Stimulated activated naive CD8-positive, alpha-beta T cell treated with anti-CD3 and anti-CD28 coated beads, Interleukin-15, amount 100 ng/mL, for 72 hours (primary cell): ENCODE measurements around the gene IFNLR1.

Experiments
- ATAC-seq: fragments of 150-1000 bp; cut with Tn5 transposase; 2 replicates; pipeline ENCODE4 v1.10.0; 2021; ENCODE audit warnings: mild to moderate bottlenecking, moderate library complexity
- DNase-seq, 2 donors: peaks; one replicate each; pipeline ENCODE4 v3.0.0; 2021 to 2022
- H3K27ac Mint-ChIP-seq, 2 donors: one replicate each; pipeline ENCODE4 v1.8.0; 2022; ENCODE audit warnings: mild to moderate bottlenecking in 2 of 2, mixed read lengths in 2 of 2, moderate library complexity in 2 of 2
- H3K27me3 Mint-ChIP-seq: one replicate; pipeline ENCODE4 v1.8.0; 2022; ENCODE audit warnings: mixed read lengths
- H3K4me1 Mint-ChIP-seq: one replicate; pipeline ENCODE4 v1.8.0; 2022; ENCODE audit warnings: mild to moderate bottlenecking, mixed read lengths
- H3K4me3 Mint-ChIP-seq, 2 donors: one replicate each; pipeline ENCODE4 v1.8.0; 2022; ENCODE audit warnings: mild to moderate bottlenecking in 2 of 2, mixed read lengths in 2 of 2, moderate library complexity in 1 of 2
- H3K9me3 Mint-ChIP-seq, 2 donors: one replicate each; pipeline ENCODE4 v1.8.0; 2022; ENCODE audit warnings: mixed read lengths in 2 of 2

The IFNLR1 gene

GRCh38 chr1:24186993-24187790 lies at the start of gene IFNLR1:
Gene IFNLR1 (minus strand): TSS chr1:24187289. CDS start chr1:24187248, 41 bp downstream.
- DNase-seq (peak; percentile 74 to 87), ATAC-seq (peak; percentile 90)
- Mint-ChIP-seq H3K4me1 (peaks cover 63% of the 10 kb centered on the region), H3K9me3 (peaks cover 0 to 10% of the 10 kb centered on the region in 2 donors), H3K27ac (peak within 1 kb of the TSS; percentile 70 to 94), H3K4me3 (peak within 1 kb of the TSS; percentile 90 to 91), H3K27me3 (no peaks in the 10 kb centered on the region)

GRCh38 chr1:24235921-24236788 lies 49.1 kb upstream of the IFNLR1 start:
- Mint-ChIP-seq H3K9me3 (peaks cover 0 to 12% of the 10 kb centered on the region in 2 donors), H3K4me3 (peak overlapping the region in 1 of 2 donors; percentile 56), H3K27me3 (peaks cover 16% of the 10 kb centered on the region), H3K4me1 (peaks cover 24% of the 10 kb centered on the region), H3K27ac (no peak overlapping the region)
- DNase-seq (peak; percentile 56 to 72), ATAC-seq (peak; percentile 100)

- peaks cover 0 to 7% of the 10 kb centered on the region in 2 donors for H3K9me3 Mint-ChIP-seq
- peaks cover 24% of the 10 kb centered on the region for H3K4me1 Mint-ChIP-seq
- peaks cover 15% of the 10 kb centered on the region for H3K27me3 Mint-ChIP-seq
- no peak for DNase-seq
- H3K27ac Mint-ChIP-seq: no peak overlapping the region
- H3K4me3 Mint-ChIP-seq: no peak overlapping the region
- no peak for ATAC-seq
These were observed 46.9 kb upstream of the IFNLR1 start for GRCh38 chr1:24233684-24234600.

GRCh38 chr1:24231701-24232100 lies 44.6 kb upstream of the IFNLR1 start:
- H3K4me1 Mint-ChIP-seq: peaks cover 23% of the 10 kb centered on the region
- ATAC-seq (no peak), DNase-seq (no peak)
- H3K9me3 Mint-ChIP-seq: peaks cover 0 to 7% of the 10 kb centered on the region in 2 donors
- no peaks in the 10 kb centered on the region for H3K27me3 Mint-ChIP-seq
- H3K27ac Mint-ChIP-seq: no peak overlapping the region
- H3K4me3 Mint-ChIP-seq: no peak overlapping the region

GRCh38 chr1:24228311-24228710 lies 41.2 kb upstream of the IFNLR1 start:
- Mint-ChIP-seq H3K27me3 (no peaks in the 10 kb centered on the region), H3K27ac (no peak overlapping the region), H3K9me3 (no peaks in the 10 kb centered on the region), H3K4me3 (no peak overlapping the region), H3K4me1 (peaks cover 6% of the 10 kb centered on the region)
- ATAC-seq (no peak), DNase-seq (no peak)

- H3K4me1 Mint-ChIP-seq: peaks cover 6% of the 10 kb centered on the region
- no peak for ATAC-seq
- no peak overlapping the region for H3K27ac Mint-ChIP-seq
- H3K4me3 Mint-ChIP-seq: no peak overlapping the region
- H3K27me3 Mint-ChIP-seq: no peaks in the 10 kb centered on the region
- no peaks in the 10 kb centered on the region for H3K9me3 Mint-ChIP-seq
- DNase-seq: no peak
These were observed 39.7 kb upstream of the IFNLR1 start for GRCh38 chr1:24226749-24227148.

GRCh38 chr1:24224761-24225160 lies 37.7 kb upstream of the IFNLR1 start:
- H3K27ac Mint-ChIP-seq: no peak overlapping the region
- DNase-seq (no peak), ATAC-seq (no peak)
- H3K4me3 Mint-ChIP-seq: no peak overlapping the region
- H3K27me3 Mint-ChIP-seq: peaks cover 14% of the 10 kb centered on the region
- H3K9me3 Mint-ChIP-seq: no peaks in the 10 kb centered on the region
- peaks cover 6% of the 10 kb centered on the region for H3K4me1 Mint-ChIP-seq

GRCh38 chr1:24224086-24224485 lies 37.0 kb upstream of the IFNLR1 start:
- no peak overlapping the region for H3K27ac Mint-ChIP-seq
- DNase-seq: no peak
- no peaks in the 10 kb centered on the region for H3K9me3 Mint-ChIP-seq
- H3K4me1 Mint-ChIP-seq: peaks cover 6% of the 10 kb centered on the region
- no peak for ATAC-seq
- H3K27me3 Mint-ChIP-seq: peaks cover 21% of the 10 kb centered on the region
- no peak overlapping the region for H3K4me3 Mint-ChIP-seq

- Mint-ChIP-seq H3K4me1 (peaks cover 6% of the 10 kb centered on the region), H3K9me3 (no peaks in the 10 kb centered on the region), H3K4me3 (no peak overlapping the region), H3K27ac (no peak overlapping the region), H3K27me3 (peaks cover 34% of the 10 kb centered on the region)
- DNase-seq (no peak), ATAC-seq (no peak)
These were observed 35.7 kb upstream of the IFNLR1 start for GRCh38 chr1:24222793-24223192.

- H3K27ac Mint-ChIP-seq: no peak overlapping the region
- peaks cover 6% of the 10 kb centered on the region for H3K4me1 Mint-ChIP-seq
- no peak for ATAC-seq
- H3K9me3 Mint-ChIP-seq: no peaks in the 10 kb centered on the region
- DNase-seq: no peak
- H3K27me3 Mint-ChIP-seq: peaks cover 41% of the 10 kb centered on the region
- no peak overlapping the region for H3K4me3 Mint-ChIP-seq
These were observed 35.0 kb upstream of the IFNLR1 start for GRCh38 chr1:24222008-24222605.

GRCh38 chr1:24221246-24221645 lies 34.2 kb upstream of the IFNLR1 start:
- no peak overlapping the region for H3K27ac Mint-ChIP-seq
- peaks cover 49% of the 10 kb centered on the region for H3K27me3 Mint-ChIP-seq
- no peak overlapping the region for H3K4me3 Mint-ChIP-seq
- ATAC-seq (no peak), DNase-seq (no peak)
- H3K4me1 Mint-ChIP-seq: no peaks in the 10 kb centered on the region
- no peaks in the 10 kb centered on the region for H3K9me3 Mint-ChIP-seq

- no peaks in the 10 kb centered on the region for H3K4me1 Mint-ChIP-seq
- H3K4me3 Mint-ChIP-seq: no peak overlapping the region
- H3K9me3 Mint-ChIP-seq: peaks cover 12 to 13% of the 10 kb centered on the region in 2 donors
- DNase-seq (no peak), ATAC-seq (no peak)
- H3K27ac Mint-ChIP-seq: no peak overlapping the region
- H3K27me3 Mint-ChIP-seq: peaks cover 76% of the 10 kb centered on the region
These were observed 29.4 kb upstream of the IFNLR1 start for GRCh38 chr1:24216276-24217074.

GRCh38 chr1:24215226-24215814 lies 28.2 kb upstream of the IFNLR1 start:
- peaks cover 12 to 15% of the 10 kb centered on the region in 2 donors for H3K9me3 Mint-ChIP-seq
- H3K27ac Mint-ChIP-seq: no peak overlapping the region
- ATAC-seq (no peak), DNase-seq (no peak)
- H3K4me3 Mint-ChIP-seq: no peak overlapping the region
- no peaks in the 10 kb centered on the region for H3K4me1 Mint-ChIP-seq
- peaks cover 68% of the 10 kb centered on the region for H3K27me3 Mint-ChIP-seq

GRCh38 chr1:24212376-24212775 lies 25.3 kb upstream of the IFNLR1 start:
- DNase-seq (no peak), ATAC-seq (no peak)
- H3K9me3 Mint-ChIP-seq: peaks cover 12 to 15% of the 10 kb centered on the region in 2 donors
- no peak overlapping the region for H3K4me3 Mint-ChIP-seq
- no peaks in the 10 kb centered on the region for H3K4me1 Mint-ChIP-seq
- no peak overlapping the region for H3K27ac Mint-ChIP-seq
- H3K27me3 Mint-ChIP-seq: peaks cover 44% of the 10 kb centered on the region
